ENCODE results near the gene SH3TC2. TPM values are rescaled to one million over a fixed set of nuclear protein-coding genes. Genes with fewer than 3 reads are reported as not detected.

SH3TC2 gene
- total RNA-seq, 1 experiment from 2014 or later, result 7.8 TPM

Other genes starting within 250 kb of the SH3TC2 start
- 0.17 and 0.45 TPM in 2 replicates for gene ADRB2, start 236.5 kb downstream of the SH3TC2 start, total RNA-seq (2014; rRNA removed; shearing (Covaris generic))
- gene ABLIM3, start 78.4 kb upstream of the SH3TC2 start, total RNA-seq (2014; rRNA removed; shearing (Covaris generic)), result 12.6 and 15.9 TPM in 2 replicates
- gene AFAP1L1, start 208.8 kb upstream of the SH3TC2 start, total RNA-seq (2014; rRNA removed; shearing (Covaris generic)), result 0.36 and 1.4 TPM in 2 replicates